GM06990 (cell line): ENCODE data around the gene PRND.
"Not testable (repeated sequence)": the region's sequence is repeated elsewhere in the genome, so short reads cannot be mapped to it uniquely, and the experiment has no call there.

ENCODE experiments used
- DNase-seq: peaks from one replicate; pipeline ENCODE4 v3.0.0-alpha.2; 2011; ENCODE audit not compliant: insufficient read length; ENCODE audit errors: extremely low read depth
- H3K27me3 ChIP-seq: replicated peaks from 2 replicates; pipeline ENCODE4 v1.6.0; 2011; ENCODE audit warnings: low read length; ENCODE audit not compliant: control insufficient read depth, insufficient read depth
- H3K36me3 ChIP-seq: 2 replicates; pipeline ENCODE4 v1.5.1; 2011; ENCODE audit warnings: low read length; ENCODE audit not compliant: control insufficient read depth, insufficient read depth
- H3K4me3 ChIP-seq: replicated peaks from 2 replicates; pipeline ENCODE4 v1.5.1; 2011; ENCODE audit warnings: low read depth, mild to moderate bottlenecking, control low read depth, low read length
- CTCF ChIP-seq: IDR thresholded peaks from 2 replicates; pipeline ENCODE4 v1.5.1; 2011; ENCODE audit warnings: low read length, control low read depth, mild to moderate bottlenecking, inconsistent platforms; ENCODE audit not compliant: insufficient read depth, poor library complexity, severe bottlenecking

PRND gene

GRCh38 chr20:4699957-4700356, 21.8 kb upstream of the PRND start:
- no peak for TF ChIP-seq CTCF
- no peak overlapping the region for H3K4me3 ChIP-seq
- peaks cover 2% of the 10 kb centered on the region for H3K36me3 ChIP-seq
- H3K27me3 ChIP-seq, result no peaks in the 10 kb centered on the region
- no peak for DNase-seq

- Histone ChIP-seq H3K4me3 (no peak overlapping the region), H3K27me3 (no peaks in the 10 kb centered on the region), H3K36me3 (peaks cover 2% of the 10 kb centered on the region)
- DNase-seq, result no peak
- TF ChIP-seq CTCF, result no peak
Observed at GRCh38 chr20:4702562-4703280, 19.0 kb upstream of the PRND start.

- Histone ChIP-seq H3K27me3 (no peaks in the 10 kb centered on the region), H3K36me3 (peaks cover 2% of the 10 kb centered on the region), H3K4me3 (no peak overlapping the region)
- no peak for TF ChIP-seq CTCF
- DNase-seq, result no peak
Observed at GRCh38 chr20:4703281-4703676, 18.4 kb upstream of the PRND start.

- H3K36me3 ChIP-seq, H3K4me3 ChIP-seq, H3K27me3 ChIP-seq, DNase-seq: not testable (repeated sequence)
Observed at GRCh38 chr20:4706941-4707340, 14.8 kb upstream of the PRND start.

- no peak for TF ChIP-seq CTCF
- H3K27me3 ChIP-seq, result no peaks in the 10 kb centered on the region
- no peak overlapping the region for H3K4me3 ChIP-seq
- no peak for DNase-seq
- no peaks in the 10 kb centered on the region for H3K36me3 ChIP-seq
Observed at GRCh38 chr20:4708036-4708435, 13.7 kb upstream of the PRND start.

- Histone ChIP-seq H3K27me3 (no peaks in the 10 kb centered on the region), H3K36me3 (no peaks in the 10 kb centered on the region), H3K4me3 (no peak overlapping the region)
- DNase-seq, result no peak
- TF ChIP-seq CTCF, result no peak
Observed at GRCh38 chr20:4708856-4709255, 12.9 kb upstream of the PRND start.
